Left kidney (tissue), 2 donors: ENCODE data around the gene FBXL7. TPM values are rescaled to one million over a fixed set of nuclear protein-coding genes. Genes with fewer than 3 reads are reported as not detected.

Experiments used
- DNase-seq: peaks from one replicate; pipeline ENCODE4 v3.0.0-alpha.2; 2013
- polyA plus RNA-seq: library from polyadenylated mRNA; unstranded; fragments of 120-200 nt; gene quantifications from one replicate; pipeline ENCODE4 v1.2.1, GENCODE V29; 2013; ENCODE audit not compliant: insufficient read length

Gene FBXL7
- polyA plus RNA-seq, 1 donor, result 29.8 TPM

GRCh38 chr5:15664961-15665360 is 165.0 kb downstream of the FBXL7 start:
- no peak for DNase-seq

- no peak for DNase-seq
These were observed 169.8 kb downstream of the FBXL7 start for GRCh38 chr5:15669826-15670225.

DNA sequence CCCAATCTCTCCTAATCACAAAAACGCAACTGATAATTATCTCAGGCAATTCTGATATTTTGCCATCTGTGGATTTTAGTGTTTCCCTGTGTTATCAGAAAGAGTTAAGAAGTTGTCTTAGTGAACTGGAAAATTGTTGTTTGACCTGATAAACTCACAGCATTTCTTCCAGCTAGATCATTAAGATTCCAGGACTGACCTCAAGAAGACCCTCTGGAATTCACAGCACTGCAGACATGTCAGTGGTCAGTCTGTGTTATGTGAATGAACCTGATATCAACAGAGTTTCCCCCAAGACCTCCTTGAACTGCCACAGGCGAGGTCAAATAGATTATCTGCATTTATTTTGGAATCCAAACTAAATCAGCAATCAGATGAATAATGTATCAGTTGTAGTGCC is 174.7 kb downstream of the FBXL7 start:
- DNase-seq, result no peak

- no peak for DNase-seq
These were observed 176.6 kb downstream of the FBXL7 start for GRCh38 chr5:15676591-15676990.

DNA sequence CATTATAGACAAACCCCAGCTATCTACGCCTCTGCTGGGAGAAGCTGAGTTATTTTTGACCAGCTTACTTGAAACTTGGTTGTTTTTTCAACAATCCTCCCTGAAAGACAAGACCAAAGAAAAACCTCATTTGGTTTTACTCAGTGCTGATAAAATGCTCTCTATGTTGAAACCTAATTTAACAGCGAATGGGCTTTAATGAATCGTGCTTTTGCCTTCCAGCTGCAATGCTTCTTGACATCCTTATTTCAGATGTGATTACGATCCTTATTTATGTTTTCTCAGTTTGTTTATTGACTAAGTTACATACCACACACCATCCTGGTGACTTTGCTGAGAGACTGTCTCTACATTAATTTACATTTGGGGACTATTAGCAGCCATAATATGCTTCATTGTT is 179.2 kb downstream of the FBXL7 start:
- no peak for DNase-seq

- no peak for DNase-seq
These were observed 180.5 kb downstream of the FBXL7 start for GRCh38 chr5:15680455-15680854.

- DNase-seq, result no peak
These were observed 182.1 kb downstream of the FBXL7 start for GRCh38 chr5:15682122-15682521.

- no peak for DNase-seq
These were observed 182.6 kb downstream of the FBXL7 start for GRCh38 chr5:15682566-15682965.

GRCh38 chr5:15683332-15683731 is 183.4 kb downstream of the FBXL7 start:
- peak; percentile 31 for DNase-seq

- no peak for DNase-seq
These were observed 187.4 kb downstream of the FBXL7 start for GRCh38 chr5:15687401-15687800.

DNA sequence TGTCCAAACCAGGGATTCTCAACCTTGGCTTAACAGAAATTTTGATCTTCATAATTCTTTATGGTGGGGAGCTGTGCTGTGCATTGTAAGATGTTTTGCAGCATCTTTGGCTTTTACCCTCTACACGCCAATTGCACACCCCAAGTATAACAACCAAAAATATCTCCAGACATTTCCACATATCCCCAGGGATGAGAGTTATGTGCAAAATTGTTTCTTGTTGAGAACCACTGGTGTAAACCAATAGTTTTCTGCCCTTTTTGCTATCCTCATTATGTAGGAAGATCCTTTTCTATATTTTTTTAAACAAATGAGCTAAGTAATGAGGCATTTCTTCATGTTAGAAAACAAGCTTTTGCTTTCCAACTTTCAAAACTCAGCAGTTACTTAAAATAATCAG is 189.9 kb downstream of the FBXL7 start:
- DNase-seq, result no peak

DNA sequence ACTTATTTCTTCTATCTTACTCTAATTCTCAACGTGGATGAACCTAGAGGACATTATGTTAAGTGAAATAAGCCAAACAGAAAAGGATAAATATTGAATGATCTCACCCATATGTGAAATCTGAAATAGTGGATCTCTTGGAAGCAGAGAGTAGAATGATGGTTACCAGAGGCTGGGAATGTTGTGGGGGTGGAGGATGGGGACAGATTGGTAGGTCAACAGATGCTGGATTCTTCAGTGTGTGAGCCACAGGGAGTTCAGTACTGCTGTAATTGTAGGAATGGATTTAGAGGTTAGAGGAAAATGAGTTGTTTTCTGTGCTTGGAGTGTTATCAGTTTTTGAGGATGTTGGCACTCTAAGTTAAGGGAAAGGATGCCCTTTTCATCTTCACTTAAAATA is 190.6 kb downstream of the FBXL7 start:
- DNase-seq, result no peak

DNA sequence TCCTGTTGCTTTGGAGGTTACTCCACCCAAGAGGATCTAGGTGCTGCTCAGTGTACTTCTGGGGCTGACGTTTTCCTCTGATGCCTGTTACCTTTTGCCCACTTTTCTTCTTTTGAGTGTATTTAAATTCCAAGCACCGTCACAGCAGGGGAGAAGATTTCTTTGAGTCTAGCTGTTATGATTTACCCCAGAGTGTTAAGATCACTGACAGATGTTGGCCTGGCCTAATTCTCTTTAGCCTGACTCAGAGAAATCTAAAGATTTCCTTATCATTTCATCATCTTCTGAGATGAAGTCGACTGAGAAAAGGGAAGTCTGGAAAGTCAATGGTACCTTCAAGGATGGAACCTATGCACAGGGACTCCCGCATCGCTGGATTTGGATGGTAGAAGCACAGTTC is 191.5 kb downstream of the FBXL7 start:
- DNase-seq, result no peak

DNA sequence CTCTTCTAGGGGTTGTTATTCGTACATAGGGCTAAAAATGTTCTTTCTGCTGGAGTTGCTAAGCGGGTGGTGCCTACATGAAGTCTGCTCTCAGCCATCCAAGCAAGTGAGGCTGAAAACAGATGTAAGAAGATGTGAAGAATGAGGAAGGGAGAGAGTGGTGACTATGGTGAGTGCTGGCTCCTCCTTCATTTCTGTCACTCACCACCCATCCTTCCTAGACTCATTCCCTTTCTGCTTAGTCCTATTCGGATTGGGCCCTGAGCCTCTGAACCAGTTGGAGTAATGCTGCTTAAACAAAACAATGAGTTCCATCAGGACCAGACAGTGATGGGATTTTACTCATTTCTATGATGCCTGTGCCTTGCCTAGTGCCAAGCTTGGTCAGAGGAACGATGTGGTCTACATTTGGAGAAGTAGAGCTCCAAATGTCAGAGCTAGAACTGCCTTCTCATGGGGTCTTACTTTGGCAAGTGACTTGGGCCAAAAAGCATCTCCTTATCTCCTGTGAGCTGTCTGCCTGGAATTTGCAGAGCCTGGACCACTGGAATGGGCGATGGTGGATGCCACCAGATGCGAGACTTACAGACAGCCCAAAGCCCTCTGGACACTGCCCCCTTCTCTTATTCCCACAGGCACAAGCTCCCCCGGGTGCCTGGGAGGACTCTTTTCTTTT is 192.9 kb downstream of the FBXL7 start:
- DNase-seq, result no peak

DNA sequence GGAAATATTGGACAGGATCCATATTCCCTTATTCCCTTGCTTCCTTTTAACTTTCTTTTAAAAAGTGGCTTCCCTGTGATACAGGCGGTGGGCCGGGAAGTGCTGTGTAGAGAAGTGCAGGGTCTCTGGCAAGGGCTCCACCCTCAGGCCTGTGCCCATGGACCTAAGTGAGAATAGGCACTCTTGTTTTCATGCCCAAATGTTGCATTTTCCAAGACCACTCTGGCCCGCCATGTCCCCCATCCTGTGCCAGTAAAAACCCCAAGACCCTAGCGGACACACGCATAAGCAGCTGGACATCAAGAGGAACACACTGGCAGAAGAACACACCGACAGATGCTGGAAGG is 193.4 kb downstream of the FBXL7 start:
- DNase-seq, result no peak

GRCh38 chr5:15693933-15694332 is 194.0 kb downstream of the FBXL7 start:
- no peak for DNase-seq

- peak; percentile 52 for DNase-seq
These were observed 194.8 kb downstream of the FBXL7 start for GRCh38 chr5:15694696-15695214.

GRCh38 chr5:15695215-15695731 is 195.3 kb downstream of the FBXL7 start:
- peak; percentile 38 for DNase-seq

DNA sequence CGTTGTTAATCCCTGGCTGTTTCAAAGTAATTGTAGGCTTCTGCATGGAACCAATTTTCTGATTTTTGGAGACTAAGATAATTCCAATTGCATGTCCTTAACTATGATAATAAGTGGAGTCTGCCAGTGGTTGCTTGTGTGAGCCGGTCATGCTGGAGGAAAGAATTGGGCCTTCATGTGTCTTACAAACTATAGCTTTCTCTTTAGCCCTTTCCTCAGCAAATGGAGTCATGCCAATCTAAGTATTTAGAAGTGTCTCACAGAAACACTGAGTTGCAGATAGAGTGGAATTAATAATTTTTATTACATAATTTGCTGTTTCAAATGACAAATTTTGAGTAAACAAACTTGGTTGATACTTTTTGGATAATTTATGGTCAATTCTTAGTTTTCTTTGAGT is 200.4 kb downstream of the FBXL7 start:
- DNase-seq, result no peak

DNA sequence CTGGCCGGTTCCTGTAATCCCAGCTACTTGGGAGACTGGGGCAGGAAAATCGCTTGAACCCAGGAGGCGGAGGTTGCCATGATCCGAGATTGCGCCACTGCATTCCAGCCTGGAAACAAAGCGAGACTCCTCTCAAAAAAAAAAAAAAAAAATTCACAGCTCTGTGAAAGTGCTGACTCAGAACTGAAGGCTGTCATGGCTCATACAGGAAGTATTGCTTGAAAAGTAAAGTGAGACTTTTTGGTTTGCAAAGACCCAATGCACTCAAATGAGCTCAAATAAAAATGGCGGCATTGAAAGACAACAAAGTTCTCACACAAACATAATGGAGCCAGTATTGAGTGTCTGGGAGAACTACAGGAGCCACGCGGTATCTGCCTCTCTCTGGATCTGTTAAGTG is 202.1 kb downstream of the FBXL7 start:
- no peak for DNase-seq

DNA sequence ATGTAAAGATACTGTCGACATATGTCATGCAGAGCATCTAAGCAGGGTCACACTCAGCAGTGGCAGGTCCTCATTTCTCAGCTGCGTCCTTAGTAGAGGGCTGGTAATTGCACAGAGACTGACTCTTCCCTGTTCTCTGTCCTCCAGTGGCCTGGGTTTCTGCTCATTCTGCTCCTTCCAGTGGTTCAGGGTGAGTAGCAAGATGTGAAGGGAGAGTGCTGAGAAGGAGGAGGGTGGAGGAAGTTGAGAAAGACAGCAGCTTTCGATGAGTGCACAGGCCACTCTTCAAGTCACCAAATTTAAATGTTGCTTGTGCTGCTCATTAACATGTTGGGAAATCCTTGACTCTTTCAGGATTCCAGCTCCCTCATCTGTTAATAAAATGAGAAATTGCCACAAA is 203.9 kb downstream of the FBXL7 start:
- DNase-seq, result no peak

DNA sequence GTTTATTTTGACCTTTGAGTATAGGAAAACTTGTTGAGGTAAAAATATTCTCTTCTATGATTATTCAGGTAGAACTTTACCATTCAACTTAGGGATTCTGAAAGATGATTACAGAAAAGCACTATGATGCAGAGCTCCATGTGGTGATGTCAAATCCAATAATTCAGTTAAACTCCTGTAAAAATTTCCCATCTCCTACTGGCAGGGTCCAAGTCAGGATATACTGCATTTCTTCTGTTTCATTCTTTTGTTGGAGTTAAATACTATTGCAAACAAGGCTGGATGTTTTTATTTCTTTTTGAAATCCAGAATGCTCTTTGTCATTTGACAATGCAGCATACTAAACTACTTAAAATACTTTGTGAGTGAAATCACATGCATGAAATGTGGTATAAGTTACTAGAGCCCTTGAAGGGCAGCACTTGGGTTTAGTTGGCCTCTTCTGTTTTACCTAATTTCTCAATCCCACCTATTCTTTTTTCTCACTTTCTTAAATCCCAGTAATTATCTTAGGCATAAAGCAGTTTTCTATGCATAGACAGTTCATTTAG is 204.5 kb downstream of the FBXL7 start:
- no peak for DNase-seq

DNA sequence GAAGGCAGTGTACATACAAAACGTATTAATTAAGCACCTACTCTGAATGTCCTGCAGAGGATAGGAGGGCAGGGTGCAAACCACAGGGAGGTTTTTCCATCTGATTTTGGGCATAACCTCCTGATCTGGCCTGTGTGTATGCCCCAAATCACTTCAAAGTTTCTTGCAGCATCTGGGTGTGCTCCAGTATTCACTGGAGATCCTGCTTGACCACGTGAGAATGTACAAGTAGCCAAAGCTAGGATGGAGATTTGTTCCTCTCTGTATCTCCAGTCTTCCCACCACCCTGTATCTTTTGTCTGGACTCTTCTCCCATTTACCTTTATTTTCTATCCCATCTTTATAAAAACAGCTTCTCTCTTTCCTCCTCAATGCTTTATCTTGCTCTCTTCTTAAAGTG is 207.7 kb downstream of the FBXL7 start:
- DNase-seq, result no peak

- no peak for DNase-seq
These were observed 211.9 kb downstream of the FBXL7 start for GRCh38 chr5:15711892-15712291.
